Stimulated activated CD8-positive, alpha-beta memory T cell treated with anti-CD3 and anti-CD28 coated beads, Interleukin-12 subunit alpha, Interleukin-12 subunit beta, amount 100 ng/mL, for 24 hours (primary cell): Measurements from ENCODE around the gene ZSWIM6.

Experiments
- DNase-seq: peaks from one replicate; pipeline ENCODE4 v3.0.0-alpha.2; 2020; ENCODE audit errors: extremely low read depth

The ZSWIM6 gene

DNA sequence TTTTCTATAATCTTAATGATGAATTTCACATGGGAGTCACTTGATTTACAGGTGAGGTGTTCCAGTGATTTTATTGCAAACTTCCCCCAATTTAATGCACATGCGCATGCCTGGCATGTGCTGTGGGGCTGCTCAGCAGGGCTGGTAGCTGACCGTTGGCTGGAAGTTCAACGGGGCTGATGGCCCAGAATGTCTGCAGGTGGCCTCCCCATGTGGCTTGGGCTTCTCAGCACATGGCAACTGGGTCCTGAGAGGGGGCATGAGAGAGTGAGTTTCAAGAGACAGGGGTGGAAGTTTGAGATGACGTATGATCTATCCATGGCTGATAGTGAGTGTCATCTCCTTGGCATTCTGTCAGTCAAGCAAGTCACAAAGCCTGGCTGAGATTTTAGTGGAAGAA, 259.8 kb downstream of the ZSWIM6 start:
- DNase-seq: no peak

DNA sequence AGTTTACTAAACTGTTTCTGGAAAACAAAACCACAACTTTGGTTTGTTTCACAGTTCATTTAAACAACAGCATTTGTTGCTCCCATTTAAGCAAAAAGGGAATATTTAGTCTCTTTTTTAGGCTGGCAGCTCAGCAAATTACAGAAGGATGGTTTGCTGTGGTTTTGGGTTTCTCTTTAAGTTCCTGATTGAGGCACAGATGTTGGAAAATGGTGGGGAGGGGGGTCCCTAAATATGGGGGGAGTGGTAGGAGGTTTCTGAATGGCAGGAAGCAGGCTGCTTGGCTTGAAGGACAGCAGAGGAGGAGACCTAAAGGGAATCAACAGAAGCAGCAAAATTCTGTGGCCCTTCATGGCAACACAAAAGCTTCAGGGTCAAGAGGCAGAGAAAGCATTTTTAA, 263.4 kb downstream of the ZSWIM6 start:
- no peak for DNase-seq
